Posterior vena cava (tissue), 2 donors: ENCODE results near the gene B4GALNT3. TPM values are rescaled to one million over a fixed set of nuclear protein-coding genes. Genes with fewer than 3 reads are reported as not detected.
A peak's percentile ranks its signal among the peaks of the same experiment; 100 is the strongest.

ENCODE experiments used
- DNase-seq: peaks from one replicate; pipeline ENCODE4 v3.0.0-alpha.2; 2020; ENCODE audit warnings: low spot score
- intact Hi-C, 2 donors: fragments of 100-400 bp; cut with DNase I; formaldehyde crosslinking; loops; one replicate each; pipeline versions ENCODE4 v1.14.1 to v1.14.2; 2022 to 2023
- total RNA-seq, 2 donors: library from RNA; stranded (reverse); fragmentation: NEBNext Ultra II Directional; extraction: Animal tissue kit (Norgen Biotek cat#: 25700); gene quantifications; one replicate each; pipeline ENCODE4 v1.2.1, GENCODE V29; 2021
- donor health status: DM: yes; HTN: yes; CAD: no.
- donor health status: DM: yes; HTN: yes; CAD: no.

Gene B4GALNT3
- total RNA-seq, 2 donors from 2014 or later: 3.5 to 5.0 TPM

DNA sequence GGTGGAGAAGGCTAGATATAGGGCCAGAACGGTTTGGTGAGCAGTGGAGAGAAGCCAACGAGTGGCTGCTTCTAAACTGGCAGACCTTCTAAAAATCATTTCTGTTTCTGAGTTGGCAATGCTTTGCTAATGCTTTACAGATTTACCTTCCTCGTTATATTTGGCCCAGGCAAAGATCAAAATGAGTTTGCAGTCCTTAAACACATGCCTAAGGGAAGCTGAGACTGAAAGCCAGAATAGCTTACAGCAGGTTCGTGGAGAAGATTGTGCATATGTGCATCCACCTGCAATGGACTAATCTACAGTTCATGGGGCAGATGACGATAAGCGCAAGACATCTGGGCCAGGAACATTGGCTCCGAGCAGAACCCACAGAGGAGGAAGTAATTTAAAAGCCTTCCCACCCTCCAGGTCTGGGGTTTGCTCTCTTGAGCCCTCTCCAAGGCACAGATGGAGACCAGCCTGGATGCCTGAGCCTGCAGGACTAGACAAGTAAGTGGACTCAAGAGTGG lies 104.1 kb downstream of the B4GALNT3 start:
- intact Hi-C loops: loop anchor here in 1 of 2 donors (10.0 kb wide), 1 partner anchor 391 kb away; no protein-coding TSS in a partner anchor
- no peak for DNase-seq

DNA sequence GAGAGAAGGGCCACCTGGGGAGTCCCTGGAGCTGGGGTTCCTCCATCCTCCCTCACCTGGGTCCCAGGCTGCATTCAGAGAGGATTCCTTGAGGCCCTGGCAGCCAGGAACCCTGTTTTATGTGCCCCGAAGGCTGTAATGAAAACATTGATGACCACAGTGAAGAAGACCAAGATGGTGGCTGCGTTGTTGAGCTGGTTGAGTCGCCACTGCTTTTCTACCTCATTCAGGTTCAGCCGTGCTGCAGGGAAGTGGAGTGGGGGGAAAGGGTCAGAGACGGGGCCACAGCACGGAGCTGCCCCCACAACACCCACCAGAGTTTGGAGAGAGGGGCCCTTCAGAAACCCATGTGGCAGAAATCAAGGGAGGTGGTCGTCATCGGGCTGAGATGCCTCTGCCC lies 105.4 kb downstream of the B4GALNT3 start:
- DNase-seq: no peak
- intact Hi-C loops: loop anchor here in 1 of 2 donors (10.0 kb wide), 1 partner anchor 390 kb away; no protein-coding TSS in a partner anchor

DNA sequence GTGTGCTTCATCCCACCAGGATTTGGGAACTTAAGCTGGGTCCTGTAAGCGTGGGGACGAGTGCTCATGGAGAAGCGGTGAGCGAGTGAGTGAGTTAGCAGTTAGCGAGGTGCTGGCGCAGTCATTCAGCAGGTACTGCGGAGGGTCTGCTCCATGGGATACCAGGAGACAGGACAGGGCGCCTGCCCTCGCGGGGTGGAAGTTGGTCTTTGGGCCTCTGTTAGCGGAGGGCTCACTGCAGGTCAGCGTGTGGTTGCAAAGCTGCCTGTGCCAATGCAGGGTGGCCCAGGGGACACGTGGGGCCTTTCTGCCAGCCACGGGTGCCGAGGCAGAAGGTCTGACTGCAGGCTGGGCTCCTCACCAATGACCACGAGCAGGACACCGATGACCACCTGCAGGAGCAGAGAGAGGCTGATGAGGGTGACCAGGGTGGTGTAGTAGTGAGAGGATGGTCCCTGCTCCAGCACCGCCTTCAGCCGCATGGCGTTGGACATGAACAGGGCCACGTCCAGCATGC lies 105.9 kb downstream of the B4GALNT3 start:
- intact Hi-C loops: loop anchor here in 1 of 2 donors (10.0 kb wide), 1 partner anchor 389 kb away; no protein-coding TSS in a partner anchor
- no peak for DNase-seq

DNA sequence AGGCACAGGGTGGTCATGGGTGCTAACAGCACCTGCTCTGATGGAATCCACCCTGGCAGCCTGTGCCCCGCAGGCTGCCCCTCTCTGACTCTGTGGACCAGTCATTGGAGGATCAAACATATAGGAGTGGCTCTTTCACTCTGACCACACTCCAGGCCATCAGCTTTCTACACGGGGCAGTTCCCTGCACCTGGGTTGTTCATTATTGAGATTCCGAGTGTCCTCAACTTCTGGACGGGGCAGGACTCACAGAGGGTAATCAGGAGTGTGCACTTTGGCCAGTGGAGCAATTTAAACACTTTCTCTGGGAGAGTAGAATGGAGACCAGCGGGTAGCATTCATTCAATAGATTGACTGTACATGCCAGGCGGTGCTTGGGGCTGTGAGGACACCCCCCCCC lies 108.7 kb downstream of the B4GALNT3 start:
- DNase-seq: no peak
- intact Hi-C loops: loop anchor here in 1 of 2 donors (10.0 kb wide), 1 partner anchor 386 kb away; no protein-coding TSS in a partner anchor

DNA sequence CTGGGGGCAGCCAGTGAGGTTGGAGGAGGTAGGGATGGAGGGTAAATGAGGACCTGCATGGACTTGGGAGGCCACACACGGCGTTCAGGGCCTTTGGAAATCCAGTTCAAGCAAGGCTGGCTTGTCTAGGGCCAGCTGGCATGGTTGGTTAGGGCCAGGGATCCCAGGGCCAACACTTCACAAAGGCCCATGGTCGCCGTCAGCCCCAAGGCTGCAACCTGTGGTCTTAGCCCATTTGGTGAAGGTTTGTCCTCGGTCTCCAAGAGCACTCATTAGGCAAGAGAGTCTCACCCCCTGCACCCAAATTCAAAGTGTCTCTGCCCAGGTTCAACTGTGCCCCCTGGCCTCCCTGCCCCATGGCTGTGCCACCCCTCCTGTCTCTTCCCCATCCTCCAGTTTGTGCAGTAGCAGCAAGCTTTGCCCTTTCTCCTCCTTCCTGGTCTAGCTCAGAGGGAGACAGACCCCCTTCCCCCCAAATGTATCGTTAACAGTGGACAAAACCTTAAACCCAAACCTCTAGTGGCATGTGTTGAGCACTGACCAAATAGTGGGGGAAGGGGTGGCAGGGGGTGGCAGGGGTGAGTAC lies 109.4 kb downstream of the B4GALNT3 start:
- DNase-seq: peak; percentile 55
- intact Hi-C loops: loop anchor here in 1 of 2 donors (10.0 kb wide), 1 partner anchor 386 kb away; no protein-coding TSS in a partner anchor

DNA sequence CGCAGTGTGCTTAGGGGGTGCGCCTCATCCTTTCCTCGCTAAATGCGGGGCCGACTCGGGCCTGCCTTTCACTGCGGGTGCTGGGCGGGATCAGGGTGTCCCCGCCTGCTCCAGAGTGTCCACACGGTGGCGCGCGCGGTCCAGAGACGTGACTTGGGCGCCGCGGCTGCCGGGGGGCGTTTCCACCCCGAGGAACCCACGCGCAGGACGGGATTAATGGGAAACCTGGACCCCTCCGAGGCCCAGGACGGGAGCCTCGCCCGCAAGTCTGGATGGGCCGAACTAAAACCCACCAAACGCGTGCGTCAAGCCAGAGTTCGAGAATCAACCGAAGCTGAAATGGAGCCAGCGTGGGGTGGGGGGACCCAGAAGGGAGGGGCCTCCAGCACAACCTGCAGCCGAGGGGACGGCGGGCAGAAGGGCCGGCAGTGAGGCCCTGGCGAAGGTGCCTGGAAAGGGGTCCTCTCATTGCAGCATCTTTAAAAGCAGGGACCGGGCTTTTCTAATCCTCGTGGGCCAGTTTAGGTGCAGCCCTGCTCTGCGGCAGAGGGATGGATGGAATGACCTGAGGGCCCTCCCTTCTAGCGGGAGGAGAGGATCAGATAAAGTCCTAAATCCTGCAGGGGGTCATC lies 110.2 kb downstream of the B4GALNT3 start:
- DNase-seq: peak; percentile 97
- intact Hi-C loops: loop anchor here (10.0 kb wide), 3 partner anchors 75 to 385 kb away; no protein-coding TSS in a partner anchor

DNA sequence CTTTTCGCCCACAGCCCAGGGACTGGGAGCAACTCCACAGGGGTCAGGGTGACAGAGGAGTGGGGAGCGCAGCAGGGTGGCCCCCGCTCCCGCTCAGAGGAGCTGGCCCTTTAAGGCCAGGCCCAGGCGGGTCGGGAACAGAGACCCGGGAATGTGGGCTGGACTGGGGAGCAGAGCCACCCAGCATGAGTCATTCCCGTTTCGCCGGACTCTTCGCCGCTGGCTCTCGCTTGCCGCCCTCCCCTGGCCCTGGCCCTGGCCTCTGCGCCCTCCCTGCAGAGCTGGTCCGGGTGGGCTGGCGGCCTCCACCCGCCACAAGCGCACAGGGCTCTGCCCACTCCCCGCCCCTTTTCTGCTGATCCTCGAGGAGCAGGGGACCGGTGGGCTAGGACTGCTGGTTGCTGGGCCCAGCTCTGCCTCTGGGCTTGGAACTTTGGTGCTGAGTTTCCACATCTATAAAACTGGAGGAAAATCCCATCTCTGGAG lies 110.7 kb downstream of the B4GALNT3 start:
- peak; percentile 95 for DNase-seq
- intact Hi-C loops: loop anchor here in 1 of 2 donors (10.0 kb wide), 2 partner anchors 74 to 244 kb away; no protein-coding TSS in a partner anchor

DNA sequence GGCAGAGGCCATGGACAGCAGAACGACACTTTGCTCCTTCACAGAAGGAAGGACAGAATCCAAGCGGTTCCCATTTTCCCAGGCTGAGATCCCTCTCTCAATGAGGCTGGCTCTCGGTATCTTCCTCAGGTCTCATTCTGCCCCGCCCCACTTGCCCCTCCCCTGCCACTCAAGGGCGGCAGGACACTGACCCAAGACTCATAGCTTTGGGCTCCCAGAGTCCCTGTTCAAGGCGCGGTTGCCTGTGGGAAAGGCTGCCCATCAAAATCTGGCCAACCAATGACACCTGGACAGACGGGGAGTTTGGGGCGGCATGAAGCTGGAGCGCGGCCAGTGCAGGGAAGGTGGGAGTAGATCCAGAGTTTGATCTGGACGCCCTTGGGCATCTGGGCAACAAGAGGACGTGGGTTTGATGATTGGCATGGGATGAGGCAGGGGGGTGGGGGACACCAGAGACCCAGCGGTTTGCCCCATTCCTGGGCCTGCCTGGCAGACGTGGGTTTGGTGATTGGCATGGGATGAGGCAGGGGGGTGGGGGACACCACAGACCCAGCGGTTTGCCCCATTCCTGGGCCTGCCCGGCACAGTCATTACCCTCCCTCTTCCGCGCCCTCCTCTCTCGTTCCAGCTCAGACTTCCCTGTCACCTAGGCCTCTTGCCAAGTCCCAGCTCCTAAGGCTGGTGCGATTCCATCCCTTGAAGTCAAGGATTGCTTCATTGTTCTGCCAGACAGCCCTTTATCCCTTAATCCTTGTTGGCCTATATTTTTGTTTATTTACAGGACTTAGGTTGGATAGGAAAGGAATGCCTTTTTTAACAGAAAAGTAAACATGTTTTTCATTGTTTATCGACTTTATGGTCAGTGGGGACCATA lies 111.4 kb downstream of the B4GALNT3 start:
- intact Hi-C loops: loop anchor here in 1 of 2 donors (10.0 kb wide), 2 partner anchors 74 to 244 kb away; no protein-coding TSS in a partner anchor
- peak; percentile 91 for DNase-seq

DNA sequence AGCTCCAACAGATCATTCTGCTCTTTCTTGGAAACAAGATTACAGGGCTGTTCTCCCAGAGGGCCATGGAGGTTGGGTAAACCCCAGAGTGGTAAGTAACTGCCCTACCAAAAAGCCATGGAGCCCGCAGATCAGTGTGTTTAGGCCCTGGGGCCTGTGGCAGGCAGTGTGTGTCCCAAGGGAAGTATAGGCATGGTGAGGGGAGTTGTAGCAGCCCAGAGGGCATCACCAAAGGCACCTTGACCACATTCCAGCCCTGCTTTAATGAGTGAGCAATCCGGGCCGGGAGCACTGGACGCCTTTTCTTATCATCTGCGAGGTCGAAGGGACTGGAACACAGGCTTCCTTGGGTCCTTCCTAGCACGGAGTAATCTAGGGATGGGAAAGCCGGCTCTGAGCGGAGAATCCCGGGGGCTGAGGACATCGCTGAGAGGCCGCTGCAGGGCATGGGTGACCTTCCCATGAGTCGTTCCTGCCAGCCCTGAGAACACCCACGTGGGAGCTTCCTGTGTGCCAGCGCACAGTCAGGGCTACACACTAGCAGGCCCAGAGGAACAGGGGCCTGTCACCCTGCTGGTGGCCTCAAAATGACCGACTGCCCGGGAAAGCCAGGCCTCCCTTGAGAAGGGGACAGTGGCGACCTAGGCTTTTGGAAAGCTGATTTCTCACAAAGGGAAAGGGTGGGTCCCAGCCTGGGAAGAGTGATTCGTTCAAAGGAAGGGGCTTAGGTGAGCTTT lies 112.2 kb downstream of the B4GALNT3 start:
- intact Hi-C loops: loop anchor here in 1 of 2 donors (10.0 kb wide), 2 partner anchors 73 to 243 kb away; no protein-coding TSS in a partner anchor
- peak; percentile 82 for DNase-seq

DNA sequence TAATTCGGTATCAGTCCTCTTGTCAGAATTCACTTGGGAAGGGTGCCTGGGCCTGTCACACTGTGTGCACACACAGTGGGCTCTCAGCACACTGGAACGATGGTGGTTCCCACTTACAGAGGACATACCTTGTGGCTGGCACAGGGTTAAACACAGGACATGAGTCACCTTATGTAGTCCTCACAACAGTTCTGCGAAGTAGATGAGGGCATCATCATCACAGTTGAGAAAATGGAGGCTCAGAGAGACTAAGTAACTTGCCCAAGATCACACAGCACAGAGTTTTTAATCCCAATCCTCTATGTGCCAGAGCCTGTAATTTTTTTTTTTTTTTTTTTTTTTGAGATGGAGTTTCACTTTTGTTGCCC lies 112.8 kb downstream of the B4GALNT3 start:
- no peak for DNase-seq
- intact Hi-C loops: loop anchor here in 1 of 2 donors (10.0 kb wide), 2 partner anchors 72 to 242 kb away; no protein-coding TSS in a partner anchor

DNA sequence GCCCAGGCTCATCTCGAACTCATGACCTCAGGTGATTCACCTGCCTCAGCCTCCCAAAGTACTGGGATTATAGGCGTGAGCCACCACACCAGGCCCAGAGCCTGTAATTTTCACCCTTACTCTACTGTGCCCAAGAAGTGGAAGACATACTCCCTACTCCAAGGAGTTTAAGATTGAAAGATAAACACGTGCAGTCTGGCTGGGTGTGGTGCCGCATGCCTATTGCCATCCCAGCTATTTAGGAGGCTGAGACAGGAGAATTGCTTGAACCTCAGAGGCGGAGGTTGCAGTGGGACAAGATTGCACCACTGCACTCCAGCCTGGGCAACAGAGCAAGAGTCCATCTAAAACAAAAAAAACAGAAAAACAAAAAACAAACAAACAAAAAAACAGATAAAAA lies 113.5 kb downstream of the B4GALNT3 start:
- no peak for DNase-seq
- intact Hi-C loops: loop anchor here in 1 of 2 donors (10.0 kb wide), 2 partner anchors 72 to 242 kb away; no protein-coding TSS in a partner anchor

DNA sequence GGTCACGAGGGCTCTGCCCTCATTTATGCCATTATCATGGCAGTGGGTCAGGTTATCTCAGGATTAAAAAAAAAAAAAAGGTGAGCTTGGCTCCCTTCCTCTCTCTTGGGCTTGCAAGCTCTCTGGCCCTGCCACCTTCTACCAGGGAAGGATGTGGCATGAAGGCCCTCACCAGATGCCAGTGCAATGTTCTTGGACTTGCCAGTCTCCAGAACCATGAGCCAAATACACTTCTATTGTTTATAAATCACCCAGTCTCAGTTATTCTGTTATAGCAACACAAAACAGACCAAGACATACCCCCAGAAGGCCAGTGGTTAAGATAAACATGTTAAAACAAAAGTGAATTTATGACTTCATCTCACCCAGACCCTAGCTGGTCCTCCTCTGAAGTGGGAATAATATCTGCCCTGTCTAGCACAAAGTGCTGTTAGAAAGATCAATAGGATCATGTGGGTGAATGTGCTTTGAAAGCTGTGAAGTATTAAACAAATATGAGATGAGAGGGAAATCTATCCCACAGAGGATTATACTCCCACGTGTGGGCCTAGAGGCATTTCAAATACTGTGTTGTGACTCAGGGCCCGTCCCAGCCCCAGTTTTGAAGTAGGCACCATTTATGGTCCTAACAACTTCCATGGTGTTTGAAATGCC lies 114.9 kb downstream of the B4GALNT3 start:
- DNase-seq: peak; percentile 74
- intact Hi-C loops: loop anchor here (2.0 to 10.0 kb wide), 5 partner anchors 68 to 240 kb away; no protein-coding TSS in a partner anchor

DNA sequence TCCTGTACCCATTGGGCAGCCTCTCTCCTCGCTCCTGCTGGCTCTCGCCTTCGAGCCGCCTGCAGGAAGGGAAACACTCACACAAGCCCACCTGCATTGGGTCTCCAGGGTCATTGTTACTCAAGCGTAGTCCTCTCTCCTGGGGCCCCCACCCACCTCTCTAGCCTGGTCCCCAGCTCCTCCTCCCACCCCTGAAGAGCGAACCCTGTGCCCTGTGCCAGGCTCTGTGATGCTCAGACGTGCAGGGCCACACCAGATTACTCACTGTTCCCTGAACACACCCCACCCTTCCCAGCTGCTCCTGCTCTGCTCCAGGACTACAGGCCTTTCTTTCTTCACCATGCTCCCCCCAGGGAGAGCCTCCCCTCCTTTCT lies 115.4 kb downstream of the B4GALNT3 start:
- DNase-seq: peak; percentile 83
- intact Hi-C loops: loop anchor here (2.0 to 10.0 kb wide), 5 partner anchors 67 to 240 kb away; no protein-coding TSS in a partner anchor

DNA sequence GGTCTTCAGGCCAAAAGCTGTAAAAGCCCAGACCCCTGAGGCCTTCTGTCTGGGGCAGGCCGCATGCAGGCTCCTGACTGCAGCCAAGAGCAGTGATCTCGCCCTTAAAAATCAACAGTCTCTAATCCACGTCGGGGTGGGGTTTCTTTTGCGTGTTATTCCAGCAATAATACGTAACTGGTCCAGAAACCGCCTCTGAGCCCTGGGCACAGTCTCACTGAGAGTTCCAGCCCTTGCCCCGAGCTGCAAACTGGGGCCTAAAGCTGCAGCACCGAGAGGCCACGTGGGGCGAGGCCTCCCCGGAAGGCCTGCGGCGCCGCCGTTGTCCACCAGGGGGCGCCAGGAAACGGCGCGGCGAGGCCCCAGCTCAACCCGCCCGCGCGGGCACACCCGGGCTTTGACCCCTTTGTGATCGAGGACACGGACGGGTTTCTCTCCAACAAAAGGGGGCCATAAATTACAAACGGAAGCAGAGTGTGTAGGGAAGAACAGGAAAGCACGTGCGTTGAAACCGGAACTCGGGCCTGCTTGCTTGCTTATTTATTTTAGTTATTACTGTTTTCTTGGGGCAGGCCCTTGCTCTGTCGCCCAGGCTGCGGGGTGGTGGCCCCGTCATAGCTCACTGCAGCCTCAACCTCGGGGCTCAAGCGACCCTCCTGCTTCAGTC lies 116.3 kb downstream of the B4GALNT3 start:
- intact Hi-C loops: loop anchor here (2.0 to 10.0 kb wide), 5 partner anchors 66 to 239 kb away; no protein-coding TSS in a partner anchor
- DNase-seq: peak; percentile 96

DNA sequence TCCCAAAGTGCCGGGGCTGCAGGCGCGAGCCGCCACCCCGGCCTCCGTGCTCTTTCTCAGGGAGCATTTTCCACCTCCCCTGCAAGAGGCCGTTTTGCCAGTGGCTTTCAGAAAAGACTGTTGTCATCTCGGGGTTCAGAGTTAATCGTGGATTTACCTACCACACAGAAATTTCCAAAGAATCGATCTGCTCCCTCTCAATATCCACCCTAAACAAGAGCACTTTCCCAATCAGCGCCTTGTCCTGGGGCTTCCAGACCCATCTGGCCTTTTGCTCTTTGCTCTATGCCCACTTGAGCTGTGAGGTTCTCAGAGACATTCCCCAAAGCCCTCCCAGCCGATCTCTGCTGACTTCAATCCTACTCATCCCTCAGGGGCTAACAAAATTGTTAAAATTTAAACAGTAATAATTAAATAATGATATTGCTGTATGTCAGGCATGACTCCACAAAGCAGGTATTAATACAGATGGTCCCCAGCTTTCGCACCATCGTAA lies 116.9 kb downstream of the B4GALNT3 start:
- no peak for DNase-seq
- intact Hi-C loops: loop anchor here (5.0 to 10.0 kb wide), 4 partner anchors 66 to 238 kb away; no protein-coding TSS in a partner anchor

DNA sequence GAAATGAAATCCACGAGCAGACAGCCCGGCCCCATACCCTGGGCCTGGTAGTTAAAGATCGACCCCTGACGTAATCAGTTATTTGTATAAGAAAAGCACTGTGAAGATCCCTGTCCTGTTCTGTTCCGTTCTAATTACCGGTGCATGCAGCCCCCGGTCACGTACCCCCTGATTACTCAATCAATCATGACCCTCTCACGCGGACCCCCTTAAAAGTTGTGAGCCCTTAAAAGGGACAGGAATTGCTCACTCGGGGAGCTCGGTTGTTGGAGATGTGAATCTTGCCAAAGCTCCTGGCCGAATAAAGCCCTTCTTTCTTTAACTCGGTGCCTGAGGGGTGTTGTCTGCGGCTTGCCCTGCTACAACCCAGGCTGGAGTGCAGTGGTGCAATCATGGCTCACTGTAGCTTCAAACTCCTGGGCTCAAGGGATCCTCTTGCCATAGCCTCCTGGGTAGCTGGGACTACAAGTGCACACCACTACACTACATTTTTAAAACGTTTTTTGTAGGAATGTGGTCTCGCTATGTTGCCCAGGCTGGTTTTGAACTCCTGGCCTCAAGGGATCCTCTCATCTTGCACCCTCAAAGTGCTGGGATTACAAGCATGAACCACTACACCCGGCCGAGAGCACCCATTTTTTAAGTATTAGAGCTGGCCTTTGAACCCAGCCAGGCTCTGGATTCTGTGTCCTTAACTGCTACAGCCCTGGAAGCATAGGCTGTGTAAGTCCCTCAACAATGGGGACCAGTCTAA lies 118.4 kb downstream of the B4GALNT3 start:
- DNase-seq: peak; percentile 35
- intact Hi-C loops: loop anchor here (5.0 to 10.0 kb wide), 4 partner anchors 64 to 237 kb away; no protein-coding TSS in a partner anchor
